ENCODE data around the gene CARD9.

Gene CARD9

GRCh38 chr9:136396219-136396515, 22.7 kb upstream of the CARD9 start (continued):
- TF ChIP-seq REST (tag by site-specific recombination; IDR thresholded peaks at IDR 0.05) (no peak), ZNF843 (tag by site-specific recombination; IDR thresholded peaks at IDR 0.05) (no peak), ZNF518A (tag by site-specific recombination; conservative IDR thresholded peaks at IDR 0.05; ENCODE audit: low read depth) (no peak), ZNF274 (IDR thresholded peaks at IDR 0.05; ENCODE audit: low read length) (no peak), ZNF274 (tag by site-specific recombination; IDR thresholded peaks at IDR 0.05; ENCODE audit: borderline replicate concordance) (no peak), ZNF2 (tag by site-specific recombination; IDR thresholded peaks at IDR 0.05) (no peak)

- Histone ChIP-seq H3K27ac (ENCODE audit: extremely low read depth, low read depth, low read length) (no peak overlapping the region), H3K9me3 (ENCODE audit: control insufficient read depth, insufficient read depth, low read depth, low read length) (no peaks in the 10 kb centered on the region), H3K4me1 (ENCODE audit: control insufficient read depth, insufficient read depth, low read length) (no peaks in the 10 kb centered on the region), H3K4me3 (ENCODE audit: low read depth, low read length) (no peak overlapping the region), H3K36me3 (ENCODE audit: control insufficient read depth in 2 of 2, insufficient read depth in 1 of 2, low read length in 2 of 2) (peaks cover 14 to 81% of the 10 kb centered on the region in 2 experiments)
- POLR2A ChIA-PET, result interaction anchor here (1.1 to 3.4 kb wide), 5 partner anchors 8 to 33 kb away, joined by 3 to 10 read pairs (median 7); partner anchors contain the start of genes DNLZ, ENTR1 and PMPCA
- CTCF ChIA-PET, result interaction anchor here (0.8 to 3.3 kb wide), 3 partner anchors 18 to 56 kb away, joined by 4 to 13 read pairs (median 7); partner anchors contain the start of gene DNLZ
- TF ChIP-seq, protein P1, sequence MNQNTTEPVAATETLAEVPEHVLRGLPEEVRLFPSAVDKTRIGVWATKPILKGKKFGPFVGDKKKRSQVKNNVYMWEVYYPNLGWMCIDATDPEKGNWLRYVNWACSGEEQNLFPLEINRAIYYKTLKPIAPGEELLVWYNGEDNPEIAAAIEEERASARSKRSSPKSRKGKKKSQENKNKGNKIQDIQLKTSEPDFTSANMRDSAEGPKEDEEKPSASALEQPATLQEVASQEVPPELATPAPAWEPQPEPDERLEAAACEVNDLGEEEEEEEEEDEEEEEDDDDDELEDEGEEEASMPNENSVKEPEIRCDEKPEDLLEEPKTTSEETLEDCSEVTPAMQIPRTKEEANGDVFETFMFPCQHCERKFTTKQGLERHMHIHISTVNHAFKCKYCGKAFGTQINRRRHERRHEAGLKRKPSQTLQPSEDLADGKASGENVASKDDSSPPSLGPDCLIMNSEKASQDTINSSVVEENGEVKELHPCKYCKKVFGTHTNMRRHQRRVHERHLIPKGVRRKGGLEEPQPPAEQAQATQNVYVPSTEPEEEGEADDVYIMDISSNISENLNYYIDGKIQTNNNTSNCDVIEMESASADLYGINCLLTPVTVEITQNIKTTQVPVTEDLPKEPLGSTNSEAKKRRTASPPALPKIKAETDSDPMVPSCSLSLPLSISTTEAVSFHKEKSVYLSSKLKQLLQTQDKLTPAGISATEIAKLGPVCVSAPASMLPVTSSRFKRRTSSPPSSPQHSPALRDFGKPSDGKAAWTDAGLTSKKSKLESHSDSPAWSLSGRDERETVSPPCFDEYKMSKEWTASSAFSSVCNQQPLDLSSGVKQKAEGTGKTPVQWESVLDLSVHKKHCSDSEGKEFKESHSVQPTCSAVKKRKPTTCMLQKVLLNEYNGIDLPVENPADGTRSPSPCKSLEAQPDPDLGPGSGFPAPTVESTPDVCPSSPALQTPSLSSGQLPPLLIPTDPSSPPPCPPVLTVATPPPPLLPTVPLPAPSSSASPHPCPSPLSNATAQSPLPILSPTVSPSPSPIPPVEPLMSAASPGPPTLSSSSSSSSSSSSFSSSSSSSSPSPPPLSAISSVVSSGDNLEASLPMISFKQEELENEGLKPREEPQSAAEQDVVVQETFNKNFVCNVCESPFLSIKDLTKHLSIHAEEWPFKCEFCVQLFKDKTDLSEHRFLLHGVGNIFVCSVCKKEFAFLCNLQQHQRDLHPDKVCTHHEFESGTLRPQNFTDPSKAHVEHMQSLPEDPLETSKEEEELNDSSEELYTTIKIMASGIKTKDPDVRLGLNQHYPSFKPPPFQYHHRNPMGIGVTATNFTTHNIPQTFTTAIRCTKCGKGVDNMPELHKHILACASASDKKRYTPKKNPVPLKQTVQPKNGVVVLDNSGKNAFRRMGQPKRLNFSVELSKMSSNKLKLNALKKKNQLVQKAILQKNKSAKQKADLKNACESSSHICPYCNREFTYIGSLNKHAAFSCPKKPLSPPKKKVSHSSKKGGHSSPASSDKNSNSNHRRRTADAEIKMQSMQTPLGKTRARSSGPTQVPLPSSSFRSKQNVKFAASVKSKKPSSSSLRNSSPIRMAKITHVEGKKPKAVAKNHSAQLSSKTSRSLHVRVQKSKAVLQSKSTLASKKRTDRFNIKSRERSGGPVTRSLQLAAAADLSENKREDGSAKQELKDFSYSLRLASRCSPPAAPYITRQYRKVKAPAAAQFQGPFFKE (tag by site-specific recombination; IDR thresholded peaks at IDR 0.05; ENCODE audit: borderline replicate concordance), result no peak
- TF ChIP-seq ZNF37A (tag by site-specific recombination; IDR thresholded peaks at IDR 0.05) (no peak), ZNF266 (tag by site-specific recombination; IDR thresholded peaks at IDR 0.05; ENCODE audit: low read depth) (no peak), CTCF (tag by site-specific recombination; IDR thresholded peaks at IDR 0.05) (no peak), ZNF76 (tag by site-specific recombination; IDR thresholded peaks at IDR 0.05; ENCODE audit: borderline replicate concordance, low read depth) (no peak)
- TF ChIP-seq, protein P2, sequence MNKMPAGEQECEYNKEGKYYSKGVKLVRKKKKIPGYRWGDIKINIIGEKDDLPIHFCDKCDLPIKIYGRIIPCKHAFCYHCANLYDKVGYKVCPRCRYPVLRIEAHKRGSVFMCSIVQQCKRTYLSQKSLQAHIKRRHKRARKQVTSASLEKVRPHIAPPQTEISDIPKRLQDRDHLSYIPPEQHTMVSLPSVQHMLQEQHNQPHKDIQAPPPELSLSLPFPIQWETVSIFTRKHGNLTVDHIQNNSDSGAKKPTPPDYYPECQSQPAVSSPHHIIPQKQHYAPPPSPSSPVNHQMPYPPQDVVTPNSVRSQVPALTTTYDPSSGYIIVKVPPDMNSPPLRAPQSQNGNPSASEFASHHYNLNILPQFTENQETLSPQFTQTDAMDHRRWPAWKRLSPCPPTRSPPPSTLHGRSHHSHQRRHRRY (tag by site-specific recombination; IDR thresholded peaks at IDR 0.05), result no peak
- TF ChIP-seq, protein P3, sequence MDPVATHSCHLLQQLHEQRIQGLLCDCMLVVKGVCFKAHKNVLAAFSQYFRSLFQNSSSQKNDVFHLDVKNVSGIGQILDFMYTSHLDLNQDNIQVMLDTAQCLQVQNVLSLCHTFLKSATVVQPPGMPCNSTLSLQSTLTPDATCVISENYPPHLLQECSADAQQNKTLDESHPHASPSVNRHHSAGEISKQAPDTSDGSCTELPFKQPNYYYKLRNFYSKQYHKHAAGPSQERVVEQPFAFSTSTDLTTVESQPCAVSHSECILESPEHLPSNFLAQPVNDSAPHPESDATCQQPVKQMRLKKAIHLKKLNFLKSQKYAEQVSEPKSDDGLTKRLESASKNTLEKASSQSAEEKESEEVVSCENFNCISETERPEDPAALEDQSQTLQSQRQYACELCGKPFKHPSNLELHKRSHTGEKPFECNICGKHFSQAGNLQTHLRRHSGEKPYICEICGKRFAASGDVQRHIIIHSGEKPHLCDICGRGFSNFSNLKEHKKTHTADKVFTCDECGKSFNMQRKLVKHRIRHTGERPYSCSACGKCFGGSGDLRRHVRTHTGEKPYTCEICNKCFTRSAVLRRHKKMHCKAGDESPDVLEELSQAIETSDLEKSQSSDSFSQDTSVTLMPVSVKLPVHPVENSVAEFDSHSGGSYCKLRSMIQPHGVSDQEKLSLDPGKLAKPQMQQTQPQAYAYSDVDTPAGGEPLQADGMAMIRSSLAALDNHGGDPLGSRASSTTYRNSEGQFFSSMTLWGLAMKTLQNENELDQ (tag by site-specific recombination; IDR thresholded peaks at IDR 0.05; ENCODE audit: low read depth), result no peak
These were observed 22.1 kb upstream of the CARD9 start for GRCh38 chr9:136395345-136396218.

All from HEK293 (cell line).